Left ventricle myocardium inferior (tissue), 1 donor: ENCODE data around the gene SHH. TPM values are rescaled to one million over a fixed set of nuclear protein-coding genes. Genes with fewer than 3 reads are reported as not detected.

Experiments
- DNase-seq: peaks from one replicate; pipeline ENCODE4 v3.0.0-alpha.2; 2020
- H3K27ac ChIP-seq: fragments of 200-600 bp; replicated peaks from 2 replicates; pipeline ENCODE4 v1.8.0; 2021
- H3K27me3 ChIP-seq: fragments of 200-600 bp; 2 replicates; pipeline ENCODE4 v1.8.0; 2021; ENCODE audit warnings: low read depth
- H3K36me3 ChIP-seq: fragments of 200-600 bp; 2 replicates; pipeline ENCODE4 v1.8.0; 2021
- H3K4me1 ChIP-seq: fragments of 200-600 bp; 2 replicates; pipeline ENCODE4 v1.8.0; 2021
- H3K4me3 ChIP-seq: fragments of 200-600 bp; 2 replicates; pipeline ENCODE4 v1.8.0; 2021; ENCODE audit warnings: mild to moderate bottlenecking, moderate library complexity
- H3K9me3 ChIP-seq: fragments of 200-600 bp; replicated peaks from 2 replicates; pipeline ENCODE4 v1.8.0; 2021
- CTCF ChIP-seq: fragments of 200-600 bp; IDR thresholded peaks from 2 replicates; pipeline ENCODE4 v1.8.0; 2021; ENCODE audit warnings: antibody characterized with exemption, mild to moderate bottlenecking, borderline replicate concordance
- intact Hi-C: fragments of 100-400 bp; cut with micrococcal nuclease; formaldehyde crosslinking; loops from one replicate; pipeline ENCODE4 v1.11.0; 2022
- total RNA-seq: library from RNA; stranded (reverse); fragmentation: NEBNext Ultra II Directional; extraction: Animal tissue kit (Norgen Biotek cat#: 25700); gene quantifications from one replicate; pipeline ENCODE4 v1.2.1, GENCODE V29; 2021
- donor health status: DM: no; HTN: yes; CAD: no; lungs with severe emphysema.

Gene SHH
- total RNA-seq, 1 donor from 2014 or later, result not detected

DNA sequence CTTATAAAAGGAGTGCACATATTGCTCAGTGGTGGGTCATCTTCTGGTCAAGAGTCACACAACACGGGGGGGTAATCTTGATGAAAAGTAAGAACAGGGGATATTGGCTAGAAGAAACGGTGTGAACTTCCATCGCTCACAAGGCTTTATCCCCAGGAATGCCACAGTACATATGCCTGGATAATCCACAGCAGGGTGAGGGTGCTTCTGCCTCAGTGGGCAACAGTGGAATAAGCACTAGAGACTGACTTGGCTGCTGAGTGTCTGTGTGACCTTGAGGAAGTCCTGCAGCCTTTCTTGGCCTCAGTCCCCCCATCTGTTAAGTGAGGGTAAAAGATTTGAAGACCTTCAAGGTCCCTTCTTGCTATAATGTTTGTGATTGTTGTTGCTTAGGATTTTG, 44.9 kb upstream of the SHH start:
- DNase-seq, result no peak
- H3K4me3 ChIP-seq, result no peak overlapping the region
- peaks cover 34% of the 10 kb centered on the region for H3K27me3 ChIP-seq
- intact Hi-C loops, result no loop called here
- no peaks in the 10 kb centered on the region for H3K36me3 ChIP-seq
- H3K27ac ChIP-seq, result no peak overlapping the region
- H3K9me3 ChIP-seq, result peaks cover 29% of the 10 kb centered on the region
- H3K4me1 ChIP-seq, result peaks cover 12% of the 10 kb centered on the region
- TF ChIP-seq CTCF, result no peak

- H3K9me3 ChIP-seq, result peaks cover 29% of the 10 kb centered on the region
- no peak overlapping the region for H3K4me3 ChIP-seq
- intact Hi-C loops, result no loop called here
- DNase-seq, result no peak
- H3K27me3 ChIP-seq, result peaks cover 39% of the 10 kb centered on the region
- no peaks in the 10 kb centered on the region for H3K36me3 ChIP-seq
- H3K27ac ChIP-seq, result no peak overlapping the region
- peaks cover 12% of the 10 kb centered on the region for H3K4me1 ChIP-seq
- TF ChIP-seq CTCF, result no peak
Observed at GRCh38 chr7:155856656-155857055, 44.4 kb upstream of the SHH start.

DNA sequence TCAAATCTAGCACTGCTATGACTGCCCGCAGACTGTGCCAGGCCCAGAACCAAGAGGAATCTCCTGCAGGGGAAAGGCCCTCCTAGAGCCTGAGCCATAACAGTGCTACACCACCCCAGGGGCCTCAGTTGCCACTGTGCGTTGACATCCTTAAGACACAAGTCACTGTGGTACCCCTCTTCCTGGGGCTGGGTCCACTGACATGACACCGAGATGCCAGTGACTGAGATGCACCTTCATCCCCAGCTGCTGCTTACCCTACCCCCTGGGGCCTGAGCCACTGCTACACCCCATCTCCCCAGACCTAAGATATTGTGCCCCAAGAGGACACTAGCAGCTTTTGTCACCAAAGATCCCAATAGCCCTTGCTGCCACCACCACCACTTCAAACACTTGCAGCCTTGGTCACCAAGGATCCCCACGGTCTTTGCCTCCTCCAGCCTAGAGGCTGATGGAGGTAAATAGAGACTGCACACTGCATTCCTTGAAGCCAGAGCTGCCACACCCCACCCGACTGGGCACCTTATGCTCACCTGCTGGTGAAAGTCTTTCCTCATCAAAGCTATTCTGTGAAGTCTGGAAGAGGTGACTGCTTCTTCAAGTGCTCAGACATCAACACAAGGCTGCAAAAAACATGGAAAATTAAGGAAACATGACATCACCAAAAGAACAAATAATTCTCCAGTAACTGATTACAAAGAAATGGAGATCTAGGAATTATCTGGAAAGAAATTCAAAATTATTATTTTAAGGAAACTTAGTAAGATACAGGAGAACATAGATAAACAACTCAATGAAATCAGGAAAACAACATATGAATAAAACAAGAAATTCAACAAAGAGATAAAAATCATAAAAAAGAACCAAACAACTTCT, 40.4 kb upstream of the SHH start:
- H3K4me3 ChIP-seq, result no peak overlapping the region
- no peaks in the 10 kb centered on the region for H3K36me3 ChIP-seq
- DNase-seq, result no peak
- H3K9me3 ChIP-seq, result peaks cover 29% of the 10 kb centered on the region
- peaks cover 61% of the 10 kb centered on the region for H3K27me3 ChIP-seq
- TF ChIP-seq CTCF, result no peak
- no peak overlapping the region for H3K27ac ChIP-seq
- intact Hi-C loops, result no loop called here
- no peaks in the 10 kb centered on the region for H3K4me1 ChIP-seq

GRCh38 chr7:155851892-155852291, 39.6 kb upstream of the SHH start:
- H3K27me3 ChIP-seq, result peaks cover 61% of the 10 kb centered on the region
- H3K36me3 ChIP-seq, result no peaks in the 10 kb centered on the region
- no peak for TF ChIP-seq CTCF
- no peak overlapping the region for H3K4me3 ChIP-seq
- DNase-seq, result no peak
- H3K4me1 ChIP-seq, result no peaks in the 10 kb centered on the region
- no peak overlapping the region for H3K27ac ChIP-seq
- intact Hi-C loops, result no loop called here
- H3K9me3 ChIP-seq, result peaks cover 29% of the 10 kb centered on the region

DNA sequence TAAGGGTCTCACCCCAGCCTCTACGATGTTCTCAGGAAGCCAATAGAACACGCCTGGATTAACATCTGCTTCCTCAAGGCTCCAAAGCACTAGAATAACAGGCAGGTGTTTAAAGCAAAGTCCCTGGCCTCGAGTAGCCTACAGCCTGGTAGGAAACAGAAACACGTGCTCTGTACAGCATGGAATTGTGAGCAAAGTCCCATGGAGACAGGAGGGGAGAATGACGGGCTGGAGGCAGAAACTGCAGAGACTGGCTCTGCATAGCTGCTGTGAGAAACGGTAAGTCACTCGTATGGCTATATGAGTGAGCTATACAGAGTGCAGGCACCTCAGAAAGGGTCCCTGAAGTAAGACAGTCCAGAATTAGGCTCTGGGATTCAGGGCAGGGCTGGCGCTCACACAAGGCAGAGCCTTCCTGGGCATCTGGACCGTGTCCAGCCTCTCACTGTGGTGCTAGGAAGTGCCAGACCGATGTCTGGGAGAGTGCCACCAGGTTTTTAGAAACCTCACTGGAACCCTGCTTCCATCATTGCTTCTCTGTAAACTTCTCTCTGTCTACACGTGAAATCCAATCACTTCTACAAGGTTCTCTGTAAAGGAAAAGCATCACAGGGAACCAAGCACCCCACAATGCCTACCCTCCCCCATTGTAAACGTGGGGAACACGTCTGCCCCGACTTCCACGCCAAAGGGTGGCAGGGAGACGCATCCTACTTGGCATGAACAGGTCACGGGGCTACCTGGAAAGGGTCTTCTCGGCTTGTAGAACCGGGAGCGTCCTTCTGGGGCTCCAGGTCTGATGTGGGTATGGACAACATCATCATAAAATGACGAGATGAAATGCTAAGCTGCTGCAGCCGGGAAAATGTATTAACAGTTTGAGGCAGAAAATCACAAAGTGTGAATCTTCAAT, 38.8 kb upstream of the SHH start:
- intact Hi-C loops, result no loop called here
- H3K9me3 ChIP-seq, result peaks cover 28% of the 10 kb centered on the region
- no peak overlapping the region for H3K4me3 ChIP-seq
- TF ChIP-seq CTCF, result no peak
- no peaks in the 10 kb centered on the region for H3K4me1 ChIP-seq
- H3K27ac ChIP-seq, result no peak overlapping the region
- DNase-seq, result no peak
- H3K27me3 ChIP-seq, result peaks cover 59% of the 10 kb centered on the region
- no peaks in the 10 kb centered on the region for H3K36me3 ChIP-seq
